Calu3 (cell line): ENCODE data around the gene PRKRA. TPM values are rescaled to one million over a fixed set of nuclear protein-coding genes. Genes with fewer than 3 reads are reported as not detected.

Experiments
- BruUV-seq: library from RNA; stranded (reverse); fragments of 400-500 nt; replicated peaks from 2 replicates; lab custom pipeline; 2021; lab: Mats Ljungman, UMichigan
- CTCF ChIA-PET: fragments of 300-600 bp; sonication (Branson Sonifier 250); formaldehyde crosslinking; loops from one replicate; lab custom pipeline; 2022; ENCODE audit warnings: antibody characterized with exemption; lab: Charles Lee
- DNase-seq: peaks from one replicate; pipeline ENCODE4 v3.0.0; 2022
- H3K27ac Mint-ChIP-seq: one replicate; pipeline ENCODE4 v1.8.0; 2022; ENCODE audit warnings: mixed read lengths; ENCODE audit not compliant: unreplicated experiment
- H3K27me3 Mint-ChIP-seq: one replicate; pipeline ENCODE4 v1.8.0; 2022; ENCODE audit warnings: mixed read lengths; ENCODE audit not compliant: unreplicated experiment
- H3K36me3 Mint-ChIP-seq: one replicate; pipeline ENCODE4 v1.8.0; 2022; ENCODE audit warnings: mild to moderate bottlenecking, moderate library complexity, mixed read lengths; ENCODE audit not compliant: insufficient read depth, unreplicated experiment
- H3K4me1 Mint-ChIP-seq: one replicate; pipeline ENCODE4 v1.8.0; 2022; ENCODE audit warnings: mild to moderate bottlenecking, low read depth, mixed read lengths; ENCODE audit not compliant: unreplicated experiment
- H3K4me3 Mint-ChIP-seq: one replicate; pipeline ENCODE4 v1.8.0; 2022; ENCODE audit warnings: mild to moderate bottlenecking, low read depth, moderate library complexity, mixed read lengths; ENCODE audit not compliant: unreplicated experiment
- H3K9me3 Mint-ChIP-seq: one replicate; pipeline ENCODE4 v1.8.0; 2022; ENCODE audit warnings: low read depth, mixed read lengths; ENCODE audit not compliant: unreplicated experiment
- intact Hi-C: fragments of 100-400 bp; cut with micrococcal nuclease; formaldehyde crosslinking; loops from one replicate; pipeline ENCODE4 v1.10.0; 2022; ENCODE audit not compliant: unreplicated experiment
- total RNA-seq: library from RNA; stranded (reverse); gene quantifications from 2 replicates; pipeline ENCODE4 v1.2.3, GENCODE V29; 2022
- TF ChIP-seq, protein P1 (sequence below): fragments of 200-600 bp; IDR thresholded peaks from one replicate; pipeline ENCODE4 v1.8.0; 2022; ENCODE audit warnings: antibody characterized with exemption; ENCODE audit not compliant: unreplicated experiment

The PRKRA gene
- total RNA-seq, 1 experiment from 2014 or later: 53.2 TPM

DNA sequence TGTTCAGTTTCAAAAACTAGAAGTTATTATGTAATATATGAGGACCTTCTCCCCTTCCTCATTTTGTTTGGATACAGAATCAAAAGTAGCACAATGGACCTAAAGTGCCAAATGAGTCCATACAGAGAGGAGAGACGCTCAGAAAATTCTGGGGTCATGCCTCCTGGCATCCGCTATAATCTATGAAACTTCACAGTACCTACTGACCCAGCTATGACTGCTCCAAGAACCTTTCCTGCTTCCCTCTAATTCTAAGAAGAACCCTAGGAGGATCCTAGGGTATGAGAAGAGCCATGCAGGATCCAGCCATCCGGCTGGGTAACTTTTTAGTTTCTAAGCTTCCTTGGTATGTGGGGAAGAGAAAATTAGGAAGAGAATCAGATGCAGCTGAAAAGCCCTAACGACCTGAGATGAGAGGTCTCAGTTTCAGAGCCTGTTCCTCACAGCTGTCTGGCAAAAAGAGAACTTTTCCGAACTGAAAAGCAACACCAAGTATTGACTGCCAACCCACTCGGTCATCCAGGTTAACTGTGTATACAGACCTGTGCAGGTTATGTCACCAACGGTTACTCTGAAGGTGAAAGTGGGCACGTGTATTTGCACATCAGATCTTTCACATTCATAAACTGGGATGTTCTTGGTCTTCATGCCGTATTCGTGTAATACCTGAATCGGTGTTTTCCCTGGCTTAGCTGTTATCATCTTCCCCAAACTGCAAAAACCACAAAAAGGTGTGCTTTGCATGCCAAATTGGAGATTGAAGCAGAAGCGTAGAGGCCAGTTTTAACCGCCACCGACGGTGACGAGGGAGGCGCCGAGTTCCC, 1.1 kb downstream of the PRKRA start:
- DNase-seq: no peak
- intact Hi-C loops: loop anchor here (2.0 kb wide), 1 partner anchor 73 kb away; no protein-coding TSS in a partner anchor
- CTCF ChIA-PET: interaction anchor here (1.3 to 2.3 kb wide), 2 partner anchors 31 to 36 kb away, joined by 3 to 10 read pairs; no protein-coding TSS in a partner anchor
- no peaks in the 10 kb centered on the region for H3K27me3 Mint-ChIP-seq
- TF ChIP-seq, protein P1, sequence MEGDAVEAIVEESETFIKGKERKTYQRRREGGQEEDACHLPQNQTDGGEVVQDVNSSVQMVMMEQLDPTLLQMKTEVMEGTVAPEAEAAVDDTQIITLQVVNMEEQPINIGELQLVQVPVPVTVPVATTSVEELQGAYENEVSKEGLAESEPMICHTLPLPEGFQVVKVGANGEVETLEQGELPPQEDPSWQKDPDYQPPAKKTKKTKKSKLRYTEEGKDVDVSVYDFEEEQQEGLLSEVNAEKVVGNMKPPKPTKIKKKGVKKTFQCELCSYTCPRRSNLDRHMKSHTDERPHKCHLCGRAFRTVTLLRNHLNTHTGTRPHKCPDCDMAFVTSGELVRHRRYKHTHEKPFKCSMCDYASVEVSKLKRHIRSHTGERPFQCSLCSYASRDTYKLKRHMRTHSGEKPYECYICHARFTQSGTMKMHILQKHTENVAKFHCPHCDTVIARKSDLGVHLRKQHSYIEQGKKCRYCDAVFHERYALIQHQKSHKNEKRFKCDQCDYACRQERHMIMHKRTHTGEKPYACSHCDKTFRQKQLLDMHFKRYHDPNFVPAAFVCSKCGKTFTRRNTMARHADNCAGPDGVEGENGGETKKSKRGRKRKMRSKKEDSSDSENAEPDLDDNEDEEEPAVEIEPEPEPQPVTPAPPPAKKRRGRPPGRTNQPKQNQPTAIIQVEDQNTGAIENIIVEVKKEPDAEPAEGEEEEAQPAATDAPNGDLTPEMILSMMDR: no peak
- H3K9me3 Mint-ChIP-seq: no peaks in the 10 kb centered on the region
- H3K4me3 Mint-ChIP-seq: peak overlapping the region; percentile 90
- H3K4me1 Mint-ChIP-seq: peaks cover 21% of the 10 kb centered on the region
- peak overlapping the region; percentile 99 for H3K27ac Mint-ChIP-seq
- peaks cover 48% of the 10 kb centered on the region for H3K36me3 Mint-ChIP-seq
- BruUV-seq: no TSS peak

DNA sequence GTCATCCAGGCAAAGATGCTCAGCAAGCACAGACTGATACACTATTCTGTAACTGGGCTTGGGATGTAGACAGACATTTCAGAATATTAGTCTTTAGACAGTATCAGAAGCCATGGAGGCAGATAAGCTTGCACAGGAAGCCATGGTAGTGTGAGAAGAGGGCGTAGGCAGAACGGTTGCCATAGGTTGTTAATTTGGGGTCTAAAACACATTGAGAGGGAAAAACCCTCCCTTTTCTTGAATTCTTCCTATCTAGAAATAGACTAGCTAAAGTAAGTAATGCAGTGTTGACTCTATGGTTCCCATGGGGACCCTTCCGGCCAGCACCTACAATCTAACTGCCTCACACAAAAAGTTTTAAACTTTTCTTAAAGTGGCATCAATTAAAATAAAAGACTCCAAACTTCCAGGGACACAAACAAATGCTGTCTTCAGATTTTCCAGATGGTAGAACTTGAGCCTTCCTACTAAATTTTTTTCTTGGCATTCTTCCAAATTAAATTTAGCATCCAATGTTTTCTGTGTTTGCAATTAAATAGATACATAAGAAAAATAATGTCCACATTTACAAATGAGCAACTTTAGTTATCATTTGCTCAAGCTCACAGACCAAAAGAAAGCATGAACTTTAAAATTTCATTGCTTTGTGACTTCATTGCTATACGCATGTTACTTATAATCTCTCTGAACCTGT, 1.9 kb downstream of the PRKRA start:
- Mint-ChIP-seq H3K36me3 (peaks cover 55% of the 10 kb centered on the region), H3K4me3 (peak overlapping the region; percentile 90), H3K4me1 (peaks cover 21% of the 10 kb centered on the region), H3K9me3 (no peaks in the 10 kb centered on the region), H3K27ac (no peak overlapping the region), H3K27me3 (no peaks in the 10 kb centered on the region)
- TF ChIP-seq, protein P1: no peak
- intact Hi-C loops: no loop called here
- CTCF ChIA-PET: interaction anchor here (1.3 to 2.3 kb wide), 2 partner anchors 30 to 35 kb away, joined by 3 to 10 read pairs; no protein-coding TSS in a partner anchor
- BruUV-seq: TSS peak; percentile 37
- no peak for DNase-seq

DNA sequence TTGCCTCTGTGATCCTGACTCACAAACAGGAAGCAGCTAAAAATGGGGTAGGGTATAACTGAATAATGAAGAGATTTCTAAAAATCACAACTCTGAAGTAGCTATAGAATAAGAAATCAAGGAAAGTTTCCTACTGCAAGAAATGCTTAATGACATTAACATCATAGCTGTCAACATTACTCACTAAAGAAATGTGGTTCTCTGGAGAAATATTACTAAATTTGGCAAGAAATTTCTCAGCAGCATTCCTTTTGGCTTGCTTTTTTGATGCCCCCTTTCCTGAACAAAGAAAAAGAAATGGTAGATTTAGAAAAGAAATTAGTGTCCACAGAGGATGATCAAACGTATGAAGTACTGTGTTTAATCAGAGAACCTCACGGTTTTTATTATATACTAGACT, 9.5 kb downstream of the PRKRA start:
- TF ChIP-seq, protein P1: no peak
- DNase-seq: no peak
- no peaks in the 10 kb centered on the region for H3K4me1 Mint-ChIP-seq
- no peaks in the 10 kb centered on the region for H3K9me3 Mint-ChIP-seq
- H3K27ac Mint-ChIP-seq: no peak overlapping the region
- BruUV-seq: no TSS peak
- CTCF ChIA-PET: no interaction called here
- intact Hi-C loops: no loop called here
- H3K36me3 Mint-ChIP-seq: peaks cover 31% of the 10 kb centered on the region
- no peaks in the 10 kb centered on the region for H3K27me3 Mint-ChIP-seq
- no peak overlapping the region for H3K4me3 Mint-ChIP-seq

DNA sequence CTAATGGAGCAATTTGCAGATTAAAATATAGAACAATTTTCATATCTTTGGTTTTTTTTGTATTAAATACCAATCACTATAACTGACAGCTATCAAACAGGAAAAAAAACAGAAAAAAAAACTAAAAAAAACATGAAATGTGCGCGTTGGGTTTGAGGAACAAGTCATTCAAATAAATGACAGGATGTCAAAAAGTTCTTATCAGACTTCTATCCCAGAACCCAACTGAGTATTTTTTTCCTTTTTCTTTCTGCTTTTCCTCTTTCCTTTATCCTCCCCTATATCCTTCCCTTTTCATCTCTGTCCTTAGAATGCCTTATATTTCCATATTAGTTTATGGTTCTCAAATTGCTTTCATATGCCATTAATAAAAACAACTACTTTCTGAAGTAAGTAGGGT, 14.3 kb downstream of the PRKRA start:
- CTCF ChIA-PET: interaction anchor here (0.5 kb wide), 1 partner anchor 1539 kb away, joined by 4 read pairs; no protein-coding TSS in a partner anchor
- no TSS peak for BruUV-seq
- no peaks in the 10 kb centered on the region for H3K9me3 Mint-ChIP-seq
- H3K27me3 Mint-ChIP-seq: no peaks in the 10 kb centered on the region
- no peak for DNase-seq
- intact Hi-C loops: no loop called here
- peaks cover 40% of the 10 kb centered on the region for H3K36me3 Mint-ChIP-seq
- H3K4me3 Mint-ChIP-seq: no peak overlapping the region
- H3K27ac Mint-ChIP-seq: no peak overlapping the region
- TF ChIP-seq, protein P1: no peak
- no peaks in the 10 kb centered on the region for H3K4me1 Mint-ChIP-seq
